ENCODE measurements around the gene KCNT2.

GRCh38 chr1:196366817-196367495, 241.3 kb downstream of the KCNT2 start:
- TF ChIP-seq CTCF (IDR thresholded peaks at IDR 0.05) (no peak), POLR2A (IDR thresholded peaks at IDR 0.05) (no peak)
